ENCODE measurements around the gene FBXO3.

DNA sequence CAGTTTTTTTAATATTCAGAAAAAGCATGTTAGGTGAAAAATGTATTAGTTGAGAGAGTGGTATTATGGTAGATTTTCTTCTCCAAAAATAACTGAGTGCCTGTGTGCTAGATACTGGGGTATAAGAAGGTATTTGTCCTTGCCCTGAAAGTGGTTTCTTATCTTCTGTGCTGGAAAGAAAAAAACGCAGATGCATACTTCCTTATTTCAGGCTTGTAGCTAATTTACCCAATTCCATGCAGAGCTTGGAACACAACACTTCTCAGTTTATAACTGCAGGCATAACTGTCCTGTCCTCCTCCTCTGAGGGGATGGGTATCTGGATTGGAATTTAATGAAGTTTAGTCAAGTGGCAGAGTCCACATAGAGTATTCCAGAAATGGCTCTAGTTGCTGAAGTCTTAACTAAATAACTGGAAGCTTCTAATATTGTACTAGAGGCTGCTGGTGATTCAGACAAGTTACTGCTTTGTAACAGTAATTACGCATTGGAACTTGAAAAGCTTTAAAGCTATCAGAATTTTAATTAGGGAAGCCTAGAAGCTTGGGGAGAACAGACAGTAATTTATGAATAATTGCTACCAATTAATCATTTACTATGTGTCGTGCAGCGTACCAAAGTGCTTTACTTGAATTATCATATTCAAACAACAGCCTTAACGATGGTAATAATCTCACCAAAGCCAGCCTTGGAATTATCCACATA is 61.0 kb downstream of the FBXO3 start:
- TF ChIP-seq, protein P1, sequence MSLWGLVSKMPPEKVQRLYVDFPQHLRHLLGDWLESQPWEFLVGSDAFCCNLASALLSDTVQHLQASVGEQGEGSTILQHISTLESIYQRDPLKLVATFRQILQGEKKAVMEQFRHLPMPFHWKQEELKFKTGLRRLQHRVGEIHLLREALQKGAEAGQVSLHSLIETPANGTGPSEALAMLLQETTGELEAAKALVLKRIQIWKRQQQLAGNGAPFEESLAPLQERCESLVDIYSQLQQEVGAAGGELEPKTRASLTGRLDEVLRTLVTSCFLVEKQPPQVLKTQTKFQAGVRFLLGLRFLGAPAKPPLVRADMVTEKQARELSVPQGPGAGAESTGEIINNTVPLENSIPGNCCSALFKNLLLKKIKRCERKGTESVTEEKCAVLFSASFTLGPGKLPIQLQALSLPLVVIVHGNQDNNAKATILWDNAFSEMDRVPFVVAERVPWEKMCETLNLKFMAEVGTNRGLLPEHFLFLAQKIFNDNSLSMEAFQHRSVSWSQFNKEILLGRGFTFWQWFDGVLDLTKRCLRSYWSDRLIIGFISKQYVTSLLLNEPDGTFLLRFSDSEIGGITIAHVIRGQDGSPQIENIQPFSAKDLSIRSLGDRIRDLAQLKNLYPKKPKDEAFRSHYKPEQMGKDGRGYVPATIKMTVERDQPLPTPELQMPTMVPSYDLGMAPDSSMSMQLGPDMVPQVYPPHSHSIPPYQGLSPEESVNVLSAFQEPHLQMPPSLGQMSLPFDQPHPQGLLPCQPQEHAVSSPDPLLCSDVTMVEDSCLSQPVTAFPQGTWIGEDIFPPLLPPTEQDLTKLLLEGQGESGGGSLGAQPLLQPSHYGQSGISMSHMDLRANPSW (CRISPR knock-in tag; IDR thresholded peaks at IDR 0.05): no peak
- TF ChIP-seq CEBPB (tag; IDR thresholded peaks at IDR 0.05) (no peak), POLR2A (conservative IDR thresholded peaks at IDR 0.05) (no peak)
- TF ChIP-seq, protein P2, sequence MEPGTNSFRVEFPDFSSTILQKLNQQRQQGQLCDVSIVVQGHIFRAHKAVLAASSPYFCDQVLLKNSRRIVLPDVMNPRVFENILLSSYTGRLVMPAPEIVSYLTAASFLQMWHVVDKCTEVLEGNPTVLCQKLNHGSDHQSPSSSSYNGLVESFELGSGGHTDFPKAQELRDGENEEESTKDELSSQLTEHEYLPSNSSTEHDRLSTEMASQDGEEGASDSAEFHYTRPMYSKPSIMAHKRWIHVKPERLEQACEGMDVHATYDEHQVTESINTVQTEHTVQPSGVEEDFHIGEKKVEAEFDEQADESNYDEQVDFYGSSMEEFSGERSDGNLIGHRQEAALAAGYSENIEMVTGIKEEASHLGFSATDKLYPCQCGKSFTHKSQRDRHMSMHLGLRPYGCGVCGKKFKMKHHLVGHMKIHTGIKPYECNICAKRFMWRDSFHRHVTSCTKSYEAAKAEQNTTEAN (CRISPR knock-in tag; IDR thresholded peaks at IDR 0.05): no peak
- TF ChIP-seq, protein P3, sequence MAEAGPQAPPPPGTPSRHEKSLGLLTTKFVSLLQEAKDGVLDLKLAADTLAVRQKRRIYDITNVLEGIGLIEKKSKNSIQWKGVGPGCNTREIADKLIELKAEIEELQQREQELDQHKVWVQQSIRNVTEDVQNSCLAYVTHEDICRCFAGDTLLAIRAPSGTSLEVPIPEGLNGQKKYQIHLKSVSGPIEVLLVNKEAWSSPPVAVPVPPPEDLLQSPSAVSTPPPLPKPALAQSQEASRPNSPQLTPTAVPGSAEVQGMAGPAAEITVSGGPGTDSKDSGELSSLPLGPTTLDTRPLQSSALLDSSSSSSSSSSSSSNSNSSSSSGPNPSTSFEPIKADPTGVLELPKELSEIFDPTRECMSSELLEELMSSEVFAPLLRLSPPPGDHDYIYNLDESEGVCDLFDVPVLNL (CRISPR knock-in tag; IDR thresholded peaks at IDR 0.05; ENCODE audit: low read depth): no peak
